HEK293 (cell line): ENCODE measurements around the gene ALMS1.

Experiments used
- CTCF ChIA-PET: fragments of 350-600 bp; formaldehyde crosslinking; extraction: SDS; loops from one replicate; lab custom pipeline; 2021; ENCODE audit warnings: antibody characterized with exemption; lab: Yijun Ruan, JAX
- POLR2A ChIA-PET: fragments of 300-600 bp; formaldehyde crosslinking; extraction: SDS; loops from one replicate; lab custom pipeline; 2020; ENCODE audit warnings: antibody characterized with exemption, inconsistent platforms; lab: Yijun Ruan, JAX
- H3K27ac ChIP-seq: fragments of 200-500 bp; sonication (Bioruptor generic); 2 replicates; pipeline ENCODE4 v1.5.1; 2014; ENCODE audit warnings: low read depth, low read length, control low read depth, inconsistent platforms; ENCODE audit errors: extremely low read depth
- H3K36me3 ChIP-seq, 2 experiments: fragments of 200-500 bp in 1 of 2; sonication (Bioruptor generic) in 1 of 2; 1 replicate in 1 of 2; 2 replicates in 1 of 2; pipeline ENCODE4 v1.5.1; 2014 to 2017; ENCODE audit warnings: inconsistent platforms in 2 of 2, low read length in 2 of 2; ENCODE audit not compliant: control insufficient read depth in 2 of 2, insufficient read depth in 1 of 2
- H3K4me1 ChIP-seq: fragments of 200-500 bp; sonication (Bioruptor generic); 2 replicates; pipeline ENCODE4 v1.5.1; 2014; ENCODE audit warnings: mild to moderate bottlenecking, low read length, inconsistent platforms; ENCODE audit not compliant: control insufficient read depth, insufficient read depth
- H3K4me3 ChIP-seq: 2 replicates; pipeline ENCODE4 v1.5.1; 2011; ENCODE audit warnings: low read depth, mild to moderate bottlenecking, control low read depth, low read length, moderate library complexity
- H3K9me3 ChIP-seq: fragments of 200-500 bp; sonication (Bioruptor generic); 2 replicates; pipeline ENCODE4 v1.5.1; 2014; ENCODE audit warnings: low read depth, low read length, inconsistent platforms; ENCODE audit not compliant: control insufficient read depth, insufficient read depth
- FEZF1 ChIP-seq: fragments of 450-650 bp; formaldehyde crosslinking; IDR thresholded peaks from 2 replicates; pipeline ENCODE4 v1.5.1; 2016; ENCODE audit warnings: missing biosample characterization, missing genetic modification characterization
- GLIS1 ChIP-seq: fragments of 450-650 bp; formaldehyde crosslinking; IDR thresholded peaks from 2 replicates; pipeline ENCODE4 v1.5.1; 2016; ENCODE audit warnings: missing biosample characterization, missing genetic modification characterization
- KLF16 ChIP-seq: fragments of 450-650 bp; formaldehyde crosslinking; IDR thresholded peaks from 2 replicates; pipeline ENCODE4 v1.5.1; 2017; ENCODE audit warnings: missing biosample characterization, missing genetic modification characterization
- PATZ1 ChIP-seq: fragments of 450-650 bp; formaldehyde crosslinking; IDR thresholded peaks from 2 replicates; pipeline ENCODE4 v1.5.1; 2016; ENCODE audit warnings: missing biosample characterization, missing genetic modification characterization
- SCRT1 ChIP-seq: fragments of 450-650 bp; formaldehyde crosslinking; IDR thresholded peaks from 2 replicates; pipeline ENCODE4 v1.5.1; 2016; ENCODE audit warnings: missing biosample characterization, missing genetic modification characterization, borderline replicate concordance
- SP2 ChIP-seq: fragments of 450-650 bp; formaldehyde crosslinking; IDR thresholded peaks from 2 replicates; pipeline ENCODE4 v1.5.1; 2016; ENCODE audit warnings: missing biosample characterization, missing genetic modification characterization
- SP3 ChIP-seq: fragments of 450-650 bp; formaldehyde crosslinking; IDR thresholded peaks from 2 replicates; pipeline ENCODE4 v1.5.1; 2016; ENCODE audit warnings: missing biosample characterization, missing genetic modification characterization
- TSHZ1 ChIP-seq: fragments of 450-650 bp; formaldehyde crosslinking; IDR thresholded peaks from 2 replicates; pipeline ENCODE4 v1.5.1; 2016; ENCODE audit warnings: missing biosample characterization, missing genetic modification characterization, borderline replicate concordance
- ZBTB1 ChIP-seq: fragments of 450-650 bp; formaldehyde crosslinking; IDR thresholded peaks from 2 replicates; pipeline ENCODE4 v1.5.1; 2016; ENCODE audit warnings: missing biosample characterization, missing genetic modification characterization
- ZBTB21 ChIP-seq: fragments of 450-650 bp; formaldehyde crosslinking; IDR thresholded peaks from 2 replicates; pipeline ENCODE4 v1.5.1; 2017; ENCODE audit warnings: missing biosample characterization, missing genetic modification characterization
- ZFP37 ChIP-seq: fragments of 450-650 bp; formaldehyde crosslinking; IDR thresholded peaks from 2 replicates; pipeline ENCODE4 v1.5.1; 2016; ENCODE audit warnings: missing biosample characterization, missing genetic modification characterization
- ZFP69B ChIP-seq: fragments of 450-650 bp; formaldehyde crosslinking; IDR thresholded peaks from 2 replicates; pipeline ENCODE4 v1.5.1; 2016; ENCODE audit warnings: missing biosample characterization, missing genetic modification characterization
- ZNF114 ChIP-seq: fragments of 450-650 bp; formaldehyde crosslinking; IDR thresholded peaks from 2 replicates; pipeline ENCODE4 v1.5.0; 2017; ENCODE audit warnings: missing biosample characterization, missing genetic modification characterization
- ZNF155 ChIP-seq: fragments of 450-650 bp; formaldehyde crosslinking; IDR thresholded peaks from 2 replicates; pipeline ENCODE4 v1.5.1; 2016; ENCODE audit warnings: missing biosample characterization, missing genetic modification characterization
- ZNF24 ChIP-seq: fragments of 450-650 bp; formaldehyde crosslinking; IDR thresholded peaks from 2 replicates; pipeline ENCODE4 v1.5.1; 2016; ENCODE audit warnings: missing biosample characterization, missing genetic modification characterization
- ZNF292 ChIP-seq: fragments of 450-650 bp; formaldehyde crosslinking; IDR thresholded peaks from 2 replicates; pipeline ENCODE4 v1.5.1; 2016; ENCODE audit warnings: low read depth, missing biosample characterization, missing genetic modification characterization, borderline replicate concordance
- ZNF350 ChIP-seq: fragments of 450-650 bp; formaldehyde crosslinking; IDR thresholded peaks from 2 replicates; pipeline ENCODE4 v1.5.0; 2017; ENCODE audit warnings: missing biosample characterization, mild to moderate bottlenecking, missing genetic modification characterization
- ZNF404 ChIP-seq: fragments of 450-650 bp; formaldehyde crosslinking; IDR thresholded peaks from 2 replicates; pipeline ENCODE4 v1.5.1; 2017; ENCODE audit warnings: missing biosample characterization, missing genetic modification characterization
- ZNF521 ChIP-seq: fragments of 450-650 bp; formaldehyde crosslinking; IDR thresholded peaks from 2 replicates; pipeline ENCODE4 v1.5.1; 2017; ENCODE audit warnings: missing biosample characterization, mild to moderate bottlenecking, missing genetic modification characterization
- ZNF549 ChIP-seq: fragments of 450-650 bp; IDR thresholded peaks from 2 replicates; pipeline ENCODE4 v1.5.1; 2018; ENCODE audit warnings: missing biosample characterization, missing genetic modification characterization, mild to moderate bottlenecking, inconsistent platforms, moderate library complexity
- ZNF561 ChIP-seq: fragments of 450-650 bp; IDR thresholded peaks from 2 replicates; pipeline ENCODE4 v1.5.1; 2018; ENCODE audit warnings: missing biosample characterization, missing genetic modification characterization, borderline replicate concordance
- ZNF585B ChIP-seq: fragments of 450-650 bp; formaldehyde crosslinking; IDR thresholded peaks from 2 replicates; pipeline ENCODE4 v1.5.1; 2016; ENCODE audit warnings: missing biosample characterization, missing genetic modification characterization
- ZNF610 ChIP-seq: fragments of 450-650 bp; formaldehyde crosslinking; IDR thresholded peaks from 2 replicates; pipeline ENCODE4 v1.5.1; 2016; ENCODE audit warnings: missing biosample characterization, missing genetic modification characterization, borderline replicate concordance
- ZNF621 ChIP-seq: fragments of 450-650 bp; formaldehyde crosslinking; IDR thresholded peaks from 2 replicates; pipeline ENCODE4 v1.5.1; 2017; ENCODE audit warnings: missing biosample characterization, missing genetic modification characterization
- ZNF776 ChIP-seq: fragments of 450-650 bp; formaldehyde crosslinking; IDR thresholded peaks from 2 replicates; pipeline ENCODE4 v1.5.0; 2017; ENCODE audit warnings: missing biosample characterization, missing genetic modification characterization, borderline replicate concordance

Gene ALMS1

DNA sequence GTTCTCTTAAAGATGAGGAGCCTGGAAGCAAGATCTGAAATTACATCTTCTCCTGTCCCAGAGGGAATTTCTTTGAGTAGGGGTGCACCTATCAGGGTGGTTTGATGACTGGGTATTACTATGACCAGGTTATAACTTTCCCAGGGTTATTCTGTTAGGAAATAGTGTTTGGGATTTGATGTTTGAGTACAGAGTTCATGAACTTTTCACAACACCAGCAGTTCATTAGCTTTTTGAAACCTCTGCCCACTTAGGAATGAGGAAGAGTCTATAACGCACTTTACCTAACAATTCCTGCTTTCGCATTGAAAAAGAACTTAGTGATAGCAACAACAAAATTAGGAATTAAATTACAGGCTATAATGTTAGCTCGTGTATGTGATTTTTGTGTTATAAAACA lies 58.6 kb downstream of the ALMS1 start:
- H3K36me3 ChIP-seq = peaks cover 4 to 24% of the 10 kb centered on the region in 2 experiments
- POLR2A ChIA-PET = no interaction called here

DNA sequence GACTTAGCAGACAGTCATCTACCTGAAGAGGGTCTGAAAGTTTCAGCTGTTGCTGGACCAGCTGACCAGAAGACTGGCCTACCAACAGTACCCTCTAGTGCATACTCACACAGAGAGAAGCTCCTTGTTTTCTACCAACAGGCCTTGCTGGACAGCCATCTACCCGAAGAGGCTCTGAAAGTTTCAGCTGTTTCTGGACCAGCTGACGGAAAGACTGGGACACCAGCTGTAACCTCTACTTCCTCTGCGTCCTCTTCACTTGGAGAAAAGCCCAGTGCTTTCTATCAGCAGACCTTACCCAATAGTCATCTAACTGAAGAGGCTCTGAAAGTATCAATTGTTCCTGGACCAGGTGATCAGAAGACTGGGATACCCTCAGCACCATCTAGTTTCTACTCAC lies 63.2 kb downstream of the ALMS1 start:
- Histone ChIP-seq H3K27ac (no peak overlapping the region), H3K9me3 (no peaks in the 10 kb centered on the region), H3K36me3 (peaks cover 4 to 38% of the 10 kb centered on the region in 2 experiments; a peak in 2 of 3 replicates), H3K4me3 (no peak overlapping the region), H3K4me1 (no peaks in the 10 kb centered on the region)
- TF ChIP-seq ZNF610 = no peak
- CTCF ChIA-PET = interaction anchor here (1.2 kb wide), 1 partner anchor 89 kb away, joined by 6 read pairs; no protein-coding TSS in a partner anchor
- POLR2A ChIA-PET = no interaction called here

More for the DNA sequence above, 58.6 kb downstream of the ALMS1 start:
- CTCF ChIA-PET = no interaction called here
- no peak overlapping the region for H3K4me3 ChIP-seq
- no peaks in the 10 kb centered on the region for H3K9me3 ChIP-seq
- no peak overlapping the region for H3K27ac ChIP-seq
- H3K4me1 ChIP-seq = no peaks in the 10 kb centered on the region
- no peak for TF ChIP-seq TSHZ1 (tag by site-specific recombination)
- no peak for TF ChIP-seq ZNF155 (tag by site-specific recombination)
- no peak for TF ChIP-seq ZFP37 (tag by site-specific recombination)
- no peak for TF ChIP-seq GLIS1
- no peak for TF ChIP-seq ZNF292 (tag by site-specific recombination)
- TF ChIP-seq ZNF561 (tag by site-specific recombination) = no peak

DNA sequence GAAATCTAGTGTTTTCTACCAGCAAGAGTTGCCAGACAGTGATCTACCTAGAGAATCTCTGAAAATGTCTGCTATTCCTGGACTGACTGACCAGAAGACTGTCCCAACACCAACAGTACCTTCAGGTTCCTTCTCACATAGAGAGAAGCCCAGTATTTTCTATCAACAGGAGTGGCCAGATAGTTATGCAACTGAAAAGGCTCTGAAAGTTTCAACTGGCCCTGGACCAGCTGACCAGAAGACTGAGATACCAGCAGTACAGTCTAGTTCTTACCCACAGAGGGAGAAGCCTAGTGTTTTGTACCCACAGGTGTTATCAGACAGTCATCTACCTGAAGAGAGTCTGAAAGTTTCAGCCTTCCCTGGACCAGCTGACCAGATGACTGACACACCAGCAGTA lies 63.8 kb downstream of the ALMS1 start:
- no peaks in the 10 kb centered on the region for H3K9me3 ChIP-seq
- H3K4me1 ChIP-seq = no peaks in the 10 kb centered on the region
- no peak overlapping the region for H3K27ac ChIP-seq
- peaks cover 4 to 38% of the 10 kb centered on the region in 2 experiments; a peak in 2 of 3 replicates for H3K36me3 ChIP-seq
- TF ChIP-seq ZNF521 (tag by site-specific recombination) = no peak
- TF ChIP-seq ZNF549 = no peak
- TF ChIP-seq ZNF585B (tag by site-specific recombination) = no peak
- TF ChIP-seq ZNF621 (tag by site-specific recombination) = no peak
- TF ChIP-seq SP3 = no peak
- TF ChIP-seq PATZ1 (tag by site-specific recombination) = no peak
- no peak for TF ChIP-seq ZNF114 (tag by site-specific recombination)
- no peak for TF ChIP-seq ZFP69B
- TF ChIP-seq SP2 (tag by site-specific recombination) = no peak
- no peak for TF ChIP-seq ZNF24 (tag by site-specific recombination)
- no peak for TF ChIP-seq ZNF404 (tag by site-specific recombination)
- no peak for TF ChIP-seq ZNF776 (tag by site-specific recombination)
- TF ChIP-seq ZBTB21 (tag by site-specific recombination) = no peak
- no peak for TF ChIP-seq ZBTB1
- TF ChIP-seq ZNF350 (tag by site-specific recombination) = no peak
- no peak for TF ChIP-seq FEZF1 (tag by site-specific recombination)
- no peak for TF ChIP-seq SCRT1 (tag by site-specific recombination)
- TF ChIP-seq KLF16 (tag by site-specific recombination) = no peak
- TF ChIP-seq, all 188 proteins: peak for 0
- ChIA-PET POLR2A (no interaction called here), CTCF (interaction anchor here (1.2 kb wide), 1 partner anchor 89 kb away, joined by 6 read pairs; no protein-coding TSS in a partner anchor)
- no peak overlapping the region for H3K4me3 ChIP-seq
